Upper lobe of left lung (tissue), 4 donors: ENCODE data around the gene GBP2.

Source experiments
- POLR2A ChIP-seq, 4 donors: fragments of 450-650 bp; IDR thresholded peaks; one replicate each; pipeline ENCODE4 v1.5.1; 2016 to 2017; ENCODE audit warnings: antibody characterized with exemption in 4 of 4, mild to moderate bottlenecking in 2 of 4
- POLR2AphosphoS5 ChIP-seq, 2 donors: sonication (generic); formaldehyde crosslinking; IDR thresholded peaks; one replicate each; pipeline ENCODE4 v1.5.1; 2017; ENCODE audit warnings: antibody characterized with exemption in 2 of 2
- TF ChIP-seq, protein P1 (sequence below), 6 experiments: fragments of 450-650 bp in 4 of 6; fragments of 200-600 bp in 2 of 6; sonication (generic) in 2 of 6; IDR thresholded peaks; one replicate each; pipeline ENCODE4 v1.5.1; 2016 to 2019; ENCODE audit warnings: antibody characterized with exemption in 6 of 6

DNA sequence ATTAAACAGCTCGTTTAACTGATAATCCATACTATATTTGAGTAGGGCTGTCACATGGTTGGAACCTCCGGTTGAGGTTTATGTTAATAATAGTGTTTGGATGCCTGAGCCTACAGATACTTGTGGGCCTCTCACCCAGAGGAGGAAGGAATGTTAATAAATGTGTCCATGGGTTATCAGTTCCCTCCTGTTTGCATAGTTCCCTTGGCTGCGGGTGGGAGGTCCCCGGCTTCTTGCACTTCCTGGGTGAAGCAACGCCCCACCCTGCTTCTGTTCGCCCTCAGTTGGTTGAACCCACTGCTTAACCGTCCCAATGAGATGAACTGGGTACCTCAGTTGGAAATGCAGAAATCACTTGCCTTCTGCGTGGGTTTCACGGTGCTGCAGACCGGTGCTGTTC, 37.3 kb downstream of the GBP2 start:
- no peak for TF ChIP-seq POLR2A (IDR thresholded peaks at IDR 0.05)
- no peak for TF ChIP-seq POLR2AphosphoS5 (IDR thresholded peaks at IDR 0.05)
- TF ChIP-seq, protein P1, sequence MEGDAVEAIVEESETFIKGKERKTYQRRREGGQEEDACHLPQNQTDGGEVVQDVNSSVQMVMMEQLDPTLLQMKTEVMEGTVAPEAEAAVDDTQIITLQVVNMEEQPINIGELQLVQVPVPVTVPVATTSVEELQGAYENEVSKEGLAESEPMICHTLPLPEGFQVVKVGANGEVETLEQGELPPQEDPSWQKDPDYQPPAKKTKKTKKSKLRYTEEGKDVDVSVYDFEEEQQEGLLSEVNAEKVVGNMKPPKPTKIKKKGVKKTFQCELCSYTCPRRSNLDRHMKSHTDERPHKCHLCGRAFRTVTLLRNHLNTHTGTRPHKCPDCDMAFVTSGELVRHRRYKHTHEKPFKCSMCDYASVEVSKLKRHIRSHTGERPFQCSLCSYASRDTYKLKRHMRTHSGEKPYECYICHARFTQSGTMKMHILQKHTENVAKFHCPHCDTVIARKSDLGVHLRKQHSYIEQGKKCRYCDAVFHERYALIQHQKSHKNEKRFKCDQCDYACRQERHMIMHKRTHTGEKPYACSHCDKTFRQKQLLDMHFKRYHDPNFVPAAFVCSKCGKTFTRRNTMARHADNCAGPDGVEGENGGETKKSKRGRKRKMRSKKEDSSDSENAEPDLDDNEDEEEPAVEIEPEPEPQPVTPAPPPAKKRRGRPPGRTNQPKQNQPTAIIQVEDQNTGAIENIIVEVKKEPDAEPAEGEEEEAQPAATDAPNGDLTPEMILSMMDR (IDR thresholded peaks at IDR 0.05): no peak
